GM23248 (cell line): ENCODE data around the gene TMEM53. TPM values are rescaled to one million over a fixed set of nuclear protein-coding genes. Genes with fewer than 3 reads are reported as not detected.

Source experiments
- DNase-seq: peaks from one replicate; pipeline ENCODE4 v3.0.0-alpha.2; 2015
- H2AFZ ChIP-seq: fragments of 200-600 bp; sonication (generic); 2 replicates; pipeline ENCODE4 v1.6.1; 2016; ENCODE audit warnings: antibody characterized with exemption
- H3F3A ChIP-seq: fragments of 200-600 bp; sonication (generic); 2 replicates; pipeline ENCODE4 v1.6.1; 2016; ENCODE audit warnings: mild to moderate bottlenecking, antibody characterized with exemption, mixed run types; ENCODE audit not compliant: insufficient read depth
- H3K27ac ChIP-seq: fragments of 200-600 bp; sonication (generic); 2 replicates; pipeline ENCODE4 v1.5.1; 2016; ENCODE audit warnings: mild to moderate bottlenecking
- H3K27me3 ChIP-seq: fragments of 200-600 bp; sonication (generic); replicated peaks from 2 replicates; pipeline ENCODE4 v1.6.1; 2016; ENCODE audit warnings: mild to moderate bottlenecking; ENCODE audit not compliant: insufficient read depth
- H3K36me3 ChIP-seq: fragments of 200-600 bp; sonication (generic); 2 replicates; pipeline ENCODE4 v1.6.1; 2016; ENCODE audit warnings: low read depth, mild to moderate bottlenecking
- H3K4me1 ChIP-seq: fragments of 200-600 bp; sonication (generic); 2 replicates; pipeline ENCODE4 v1.6.1; 2016; ENCODE audit warnings: mild to moderate bottlenecking; ENCODE audit not compliant: insufficient read depth
- H3K4me2 ChIP-seq: fragments of 200-600 bp; sonication (generic); one replicate; pipeline ENCODE4 v1.6.1; 2016; ENCODE audit warnings: mild to moderate bottlenecking; ENCODE audit not compliant: unreplicated experiment
- H3K4me3 ChIP-seq: fragments of 200-600 bp; sonication (generic); 2 replicates; pipeline ENCODE4 v1.5.1; 2016; ENCODE audit warnings: mild to moderate bottlenecking
- H3K79me2 ChIP-seq: fragments of 200-600 bp; sonication (generic); 2 replicates; pipeline ENCODE4 v1.6.1; 2016; ENCODE audit warnings: mild to moderate bottlenecking; ENCODE audit not compliant: insufficient read depth
- H3K9ac ChIP-seq: fragments of 200-600 bp; sonication (generic); 2 replicates; pipeline ENCODE4 v1.6.1; 2016; ENCODE audit warnings: mild to moderate bottlenecking
- H3K9me2 ChIP-seq: fragments of 200-600 bp; sonication (generic); 2 replicates; pipeline ENCODE4 v1.6.1; 2016; ENCODE audit warnings: mixed run types, mild to moderate bottlenecking, moderate library complexity; ENCODE audit not compliant: insufficient read depth
- H3K9me3 ChIP-seq: fragments of 200-600 bp; sonication (generic); one replicate; pipeline ENCODE4 v1.6.1; 2017; ENCODE audit warnings: low read depth
- H4K20me1 ChIP-seq: fragments of 200-600 bp; sonication (generic); 2 replicates; pipeline ENCODE4 v1.6.0; 2016; ENCODE audit not compliant: insufficient read depth
- EZH2 ChIP-seq: fragments of 200-600 bp; sonication (generic); IDR thresholded peaks from 2 replicates; pipeline ENCODE4 v1.6.1; 2018; ENCODE audit warnings: antibody characterized with exemption, mild to moderate bottlenecking; ENCODE audit not compliant: insufficient read depth, poor library complexity, severe bottlenecking
- EZH2phosphoT487 ChIP-seq: fragments of 200-600 bp; sonication (generic); IDR thresholded peaks from 2 replicates; pipeline ENCODE4 v1.6.1; 2018; ENCODE audit warnings: antibody characterized with exemption, moderate library complexity, mild to moderate bottlenecking, low read depth; ENCODE audit not compliant: insufficient read depth
- WGBS, 2 experiments: methylation state at CpG; one replicate each; pipeline ENCODE4 v1.1.6; 2015 to 2017; ENCODE audit warnings: low lambda C conversion rate in 2 of 2, low coverage in 1 of 2; ENCODE audit errors: missing lambda C conversion rate in 2 of 2; 5-methylcytosine and 5-hydroxymethylcytosine counted together
- in situ Hi-C: fragments of 300-500 bp; cut with MboI; formaldehyde crosslinking; loops from 2 replicates; pipeline ENCODE4 v1.15.0; 2020
- polyA plus RNA-seq: library from polyadenylated mRNA; unstranded; fragments of >200 nt; fragmentation: Nextera tagmentation; extraction: Ambion mirVana; gene quantifications from 2 replicates; pipeline ENCODE4 v1.2.1, GENCODE V29; 2016
- total RNA-seq: library from RNA; depleted of rRNA; stranded (reverse); fragments of >200 nt; shearing (Covaris generic); gene quantifications from 2 replicates; pipeline ENCODE4 v1.2.3, GENCODE V29; 2014

TMEM53 gene
- total and polyA plus RNA-seq, 2 experiments from 2014 or later: 4.4 to 10.1 TPM

- no peaks in the 10 kb centered on the region for H3K9me3 ChIP-seq
- H3K9ac ChIP-seq: no peak overlapping the region
- H3K9me2 ChIP-seq: no peaks in the 10 kb centered on the region
- H3K27ac ChIP-seq: no peak overlapping the region
- H4K20me1 ChIP-seq: no peaks in the 10 kb centered on the region
- H3K79me2 ChIP-seq: no peaks in the 10 kb centered on the region
- peaks cover 4% of the 10 kb centered on the region; the same call in 1 of the 2 replicates for H3K4me1 ChIP-seq
- in situ Hi-C loops: no loop called here
- DNase-seq: no peak
- TF ChIP-seq EZH2 (no peak), EZH2phosphoT487 (no peak)
- WGBS, 2 experiments: 84 to 87% methylated on average over 24 of the region's 24 CpGs
- H3K4me2 ChIP-seq: no peak overlapping the region
- H3K36me3 ChIP-seq: peaks cover 6% of the 10 kb centered on the region; the same call in 1 of the 2 replicates
- H3K4me3 ChIP-seq: no peak overlapping the region
- no peaks in the 10 kb centered on the region for H3F3A ChIP-seq
- H3K27me3 ChIP-seq: no peaks in the 10 kb centered on the region
- no peak overlapping the region for H2AFZ ChIP-seq
Measured at GRCh38 chr1:44640200-44640853, 34.0 kb downstream of the TMEM53 start.

DNA sequence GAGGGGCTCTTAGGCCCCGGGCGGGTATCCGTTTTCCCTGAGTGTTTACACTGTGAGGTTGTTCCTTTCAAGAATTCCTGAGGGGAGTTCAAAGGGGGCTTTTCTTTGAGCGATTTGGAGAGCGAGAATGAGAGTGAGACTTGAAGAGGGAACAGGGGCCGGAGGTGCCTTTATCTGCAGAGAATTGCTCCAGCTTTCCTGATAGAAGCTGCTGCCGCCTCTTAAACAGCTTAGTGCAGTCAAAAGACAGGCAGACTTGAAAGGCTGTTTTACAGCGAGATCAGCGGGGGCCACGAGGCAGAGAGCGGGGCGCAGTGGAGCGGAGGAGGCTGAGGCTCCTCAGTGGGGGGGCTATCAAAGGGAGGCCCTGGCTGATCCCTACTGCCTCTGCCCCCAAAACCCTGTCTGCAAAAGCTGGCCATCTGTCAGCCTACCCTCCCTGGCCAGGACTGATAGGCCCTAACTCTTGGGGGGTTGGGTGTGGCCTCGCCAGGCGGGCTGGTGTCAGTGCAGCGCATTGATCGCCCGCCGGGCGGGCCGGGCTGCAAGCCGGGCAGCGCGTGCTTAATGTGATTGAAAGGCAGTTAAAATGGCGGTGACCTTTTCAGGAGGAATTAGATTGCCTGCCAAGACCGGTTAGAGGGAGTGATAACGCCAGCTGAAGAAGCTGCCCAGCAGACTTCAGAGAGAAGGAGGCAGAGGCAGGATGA is 36.4 kb downstream of the TMEM53 start:
- TF ChIP-seq EZH2: no peak
- no peak for TF ChIP-seq EZH2phosphoT487
- 90 to 91% methylated on average over 27 of the region's 27 CpGs for WGBS, 2 experiments
- H3K4me3 ChIP-seq: no peak overlapping the region
- H4K20me1 ChIP-seq: no peaks in the 10 kb centered on the region
- no peaks in the 10 kb centered on the region for H3F3A ChIP-seq
- peaks cover 20% of the 10 kb centered on the region for H3K79me2 ChIP-seq
- H3K4me1 ChIP-seq: peaks cover 3% of the 10 kb centered on the region; the same call in 1 of the 2 replicates
- H2AFZ ChIP-seq: no peak overlapping the region
- peaks cover 6% of the 10 kb centered on the region; the same call in 1 of the 2 replicates for H3K36me3 ChIP-seq
- H3K9me3 ChIP-seq: no peaks in the 10 kb centered on the region
- DNase-seq: no peak
- no peak overlapping the region for H3K27ac ChIP-seq
- H3K9ac ChIP-seq: no peak overlapping the region
- in situ Hi-C loops: no loop called here
- H3K4me2 ChIP-seq: no peak overlapping the region
- H3K27me3 ChIP-seq: no peaks in the 10 kb centered on the region
- H3K9me2 ChIP-seq: no peaks in the 10 kb centered on the region

DNA sequence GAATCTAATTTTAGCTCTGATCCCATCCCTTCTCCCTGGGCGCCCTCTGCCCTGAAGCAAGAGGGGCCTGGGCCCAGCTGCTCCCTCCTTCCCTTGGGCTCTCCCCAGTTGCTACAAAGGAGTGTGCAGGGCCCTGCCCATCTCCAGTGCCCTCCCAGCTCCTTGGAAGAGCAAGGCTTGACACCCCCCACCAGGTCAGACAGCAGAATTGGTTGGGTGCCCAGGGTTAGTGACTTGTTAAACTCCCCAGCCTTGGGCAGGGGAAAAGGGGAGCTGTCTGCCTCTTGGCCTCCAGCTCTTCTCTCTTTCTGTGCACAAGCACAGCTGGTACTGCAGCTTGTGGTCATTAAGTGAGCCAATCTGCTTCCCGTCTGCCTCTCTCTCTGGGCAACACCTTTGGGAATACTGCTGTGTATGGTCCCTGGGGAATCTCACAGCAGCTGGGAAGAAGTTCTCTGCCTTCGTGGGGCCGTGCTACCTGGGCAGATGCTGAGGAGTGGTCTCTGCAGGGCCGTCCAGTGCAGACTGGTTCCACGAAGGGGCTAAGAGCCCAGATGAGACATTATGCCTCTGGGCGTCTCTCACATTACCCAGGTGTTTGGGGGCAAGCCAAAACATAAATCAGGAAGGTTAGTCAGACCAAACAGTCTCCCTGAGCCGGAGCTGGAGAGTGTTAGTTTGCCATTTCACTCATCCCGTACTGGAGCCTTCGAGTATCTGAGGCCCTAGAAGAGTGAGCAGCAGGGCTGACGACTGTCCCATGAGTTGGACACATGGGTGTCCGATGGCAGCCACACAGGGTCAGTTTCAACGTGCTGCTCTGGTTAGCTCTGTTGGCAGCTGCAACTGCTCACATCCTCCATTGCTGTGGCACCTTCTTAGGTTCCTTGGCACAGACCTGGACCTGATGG is 37.3 kb downstream of the TMEM53 start:
- TF ChIP-seq EZH2phosphoT487 (no peak), EZH2 (no peak)
- H3K4me2 ChIP-seq: no peak overlapping the region
- DNase-seq: no peak
- H3K9me2 ChIP-seq: no peaks in the 10 kb centered on the region
- no peaks in the 10 kb centered on the region for H3K9me3 ChIP-seq
- peaks cover 24% of the 10 kb centered on the region for H3K79me2 ChIP-seq
- no peak overlapping the region for H3K27ac ChIP-seq
- H3F3A ChIP-seq: no peaks in the 10 kb centered on the region
- no peak overlapping the region for H3K4me3 ChIP-seq
- H3K27me3 ChIP-seq: no peaks in the 10 kb centered on the region
- no peak overlapping the region for H2AFZ ChIP-seq
- in situ Hi-C loops: no loop called here
- H3K9ac ChIP-seq: no peak overlapping the region
- peaks cover 6% of the 10 kb centered on the region; the same call in 1 of the 2 replicates for H3K36me3 ChIP-seq
- peaks cover 5% of the 10 kb centered on the region; the same call in 1 of the 2 replicates for H3K4me1 ChIP-seq
- 81 to 82% methylated on average over 13 of the region's 13 CpGs for WGBS, 2 experiments
- H4K20me1 ChIP-seq: no peaks in the 10 kb centered on the region

- in situ Hi-C loops: no loop called here
- peaks cover 6% of the 10 kb centered on the region; the same call in 1 of the 2 replicates for H3K36me3 ChIP-seq
- peaks cover 9% of the 10 kb centered on the region for H3K4me1 ChIP-seq
- H3K27me3 ChIP-seq: no peaks in the 10 kb centered on the region
- H3K4me3 ChIP-seq: no peak overlapping the region
- no peaks in the 10 kb centered on the region for H3K9me2 ChIP-seq
- no peak overlapping the region for H2AFZ ChIP-seq
- no peak for DNase-seq
- H3K4me2 ChIP-seq: no peak overlapping the region
- no peaks in the 10 kb centered on the region for H3K9me3 ChIP-seq
- no peak overlapping the region for H3K9ac ChIP-seq
- TF ChIP-seq EZH2phosphoT487 (no peak), EZH2 (no peak)
- 83 to 90% methylated on average over 14 of the region's 14 CpGs for WGBS, 2 experiments
- H3F3A ChIP-seq: peaks cover 4% of the 10 kb centered on the region
- no peaks in the 10 kb centered on the region for H4K20me1 ChIP-seq
- no peak overlapping the region for H3K27ac ChIP-seq
- H3K79me2 ChIP-seq: peaks cover 24% of the 10 kb centered on the region
Measured at GRCh38 chr1:44636083-44636687, 38.1 kb downstream of the TMEM53 start.
